Vagina (tissue), 2 donors: ENCODE results near the gene AGAP5. TPM values are rescaled to one million over a fixed set of nuclear protein-coding genes. Genes with fewer than 3 reads are reported as not detected.
A peak's percentile ranks its signal among the peaks of the same experiment; 100 is the strongest.

ENCODE experiments used
- DNase-seq, 2 donors: peaks; one replicate each; pipeline ENCODE4 v3.0.0-alpha.2; 2017; ENCODE audit errors: extremely low spot score in 2 of 2
- H3K27ac ChIP-seq: fragments of 200-600 bp; sonication (generic); one replicate; pipeline ENCODE4 v1.5.1; 2019
- H3K27me3 ChIP-seq: fragments of 200-600 bp; sonication (generic); one replicate; pipeline ENCODE4 v1.5.1; 2019
- H3K36me3 ChIP-seq, 2 donors: fragments of 200-600 bp; sonication (generic); one replicate each; pipeline ENCODE4 v1.5.1; 2017 to 2019
- H3K4me1 ChIP-seq: fragments of 200-600 bp; sonication (generic); one replicate; pipeline ENCODE4 v1.5.1; 2019
- H3K4me3 ChIP-seq, 2 donors: fragments of 200-600 bp; sonication (generic); 1 replicate in 1 of 2; 2 replicates in 1 of 2; pipeline ENCODE4 v1.5.1; 2016 to 2019
- H3K9me3 ChIP-seq: fragments of 200-600 bp; sonication (generic); one replicate; pipeline ENCODE4 v1.5.1; 2019
- CTCF ChIP-seq, 3 experiments: fragments of 450-650 bp in 2 of 3; fragments of 200-600 bp in 1 of 3; sonication (generic) in 1 of 3; IDR thresholded peaks; one replicate each; pipeline ENCODE4 v1.5.1; 2017 to 2019; ENCODE audit warnings: antibody characterized with exemption in 3 of 3, mild to moderate bottlenecking in 2 of 3, moderate library complexity in 2 of 3
- POLR2A ChIP-seq, 2 donors: fragments of 450-650 bp; IDR thresholded peaks; one replicate each; pipeline ENCODE4 v1.6.1; 2017; ENCODE audit warnings: antibody characterized with exemption in 2 of 2, mild to moderate bottlenecking in 2 of 2, moderate library complexity in 2 of 2
- POLR2AphosphoS5 ChIP-seq, 2 donors: sonication (generic); formaldehyde crosslinking; IDR thresholded peaks; one replicate each; pipeline ENCODE4 v1.9.0; 2017; ENCODE audit warnings: antibody characterized with exemption in 2 of 2, mild to moderate bottlenecking in 2 of 2, low read depth in 1 of 2; ENCODE audit not compliant: insufficient read depth in 1 of 2
- intact Hi-C: fragments of 100-400 bp; cut with DNase I; formaldehyde crosslinking; loops from one replicate; pipeline ENCODE4 v1.15.1; 2023
- total RNA-seq: library from RNA; depleted of rRNA; stranded (reverse); fragments of >200 nt; gene quantifications from one replicate; pipeline ENCODE4 v1.2.3, GENCODE V29; 2016

Gene AGAP5
- total RNA-seq, 1 donor from 2014 or later = 5.4 TPM

GRCh38 chr10:73646598-73647041, 51.3 kb downstream of the AGAP5 start:
- no peak for DNase-seq
- H3K36me3 ChIP-seq = no peaks in the 10 kb centered on the region
- intact Hi-C loops = no loop called here
- peaks cover 19% of the 10 kb centered on the region for H3K4me1 ChIP-seq
- H3K27me3 ChIP-seq = no peaks in the 10 kb centered on the region
- TF ChIP-seq CTCF (IDR thresholded peaks at IDR 0.05) (no peak), POLR2AphosphoS5 (IDR thresholded peaks at IDR 0.05; ENCODE audit: insufficient read depth in 1 of 2, low read depth in 1 of 2) (no peak), POLR2A (IDR thresholded peaks at IDR 0.05) (no peak)
- peak overlapping the region in 1 of 2 donors; percentile 74 for H3K4me3 ChIP-seq
- no peak overlapping the region for H3K27ac ChIP-seq
- H3K9me3 ChIP-seq = no peaks in the 10 kb centered on the region

GRCh38 chr10:73645251-73645650, 52.7 kb downstream of the AGAP5 start:
- no peak overlapping the region for H3K4me3 ChIP-seq
- TF ChIP-seq CTCF (IDR thresholded peaks at IDR 0.05) = no peak
- no peak for TF ChIP-seq POLR2AphosphoS5 (IDR thresholded peaks at IDR 0.05; ENCODE audit: insufficient read depth in 1 of 2, low read depth in 1 of 2)
- no peak overlapping the region for H3K27ac ChIP-seq
- no peak for DNase-seq
- H3K27me3 ChIP-seq = no peaks in the 10 kb centered on the region
- H3K9me3 ChIP-seq = no peaks in the 10 kb centered on the region
- no peaks in the 10 kb centered on the region for H3K36me3 ChIP-seq
- intact Hi-C loops = no loop called here
- H3K4me1 ChIP-seq = peaks cover 19% of the 10 kb centered on the region

- DNase-seq = no peak
- no peak overlapping the region for H3K27ac ChIP-seq
- no peaks in the 10 kb centered on the region for H3K36me3 ChIP-seq
- no peaks in the 10 kb centered on the region for H3K9me3 ChIP-seq
- no peaks in the 10 kb centered on the region for H3K27me3 ChIP-seq
- H3K4me1 ChIP-seq = peaks cover 19% of the 10 kb centered on the region
- intact Hi-C loops = no loop called here
- H3K4me3 ChIP-seq = no peak overlapping the region
- TF ChIP-seq CTCF (IDR thresholded peaks at IDR 0.05) = no peak
- no peak for TF ChIP-seq POLR2AphosphoS5 (IDR thresholded peaks at IDR 0.05; ENCODE audit: insufficient read depth in 1 of 2, low read depth in 1 of 2)
- no peak for TF ChIP-seq POLR2A (IDR thresholded peaks at IDR 0.05)
Measured at GRCh38 chr10:73644767-73645166, 53.1 kb downstream of the AGAP5 start.

GRCh38 chr10:73644015-73644743, 53.7 kb downstream of the AGAP5 start:
- no peak overlapping the region for H3K4me3 ChIP-seq
- no peaks in the 10 kb centered on the region for H3K9me3 ChIP-seq
- no peak overlapping the region for H3K27ac ChIP-seq
- no peaks in the 10 kb centered on the region for H3K36me3 ChIP-seq
- intact Hi-C loops = no loop called here
- H3K27me3 ChIP-seq = no peaks in the 10 kb centered on the region
- peaks cover 19% of the 10 kb centered on the region for H3K4me1 ChIP-seq
- TF ChIP-seq POLR2AphosphoS5 (IDR thresholded peaks at IDR 0.05; ENCODE audit: insufficient read depth in 1 of 2, low read depth in 1 of 2) (no peak), CTCF (IDR thresholded peaks at IDR 0.05) (peak; percentile 90 to 98 (median 94))
- no peak for DNase-seq

GRCh38 chr10:73643362-73643761, 54.5 kb downstream of the AGAP5 start:
- peaks cover 13% of the 10 kb centered on the region for H3K4me1 ChIP-seq
- H3K4me3 ChIP-seq = no peak overlapping the region
- TF ChIP-seq POLR2A (IDR thresholded peaks at IDR 0.05) = no peak
- no peak for TF ChIP-seq POLR2AphosphoS5 (IDR thresholded peaks at IDR 0.05; ENCODE audit: insufficient read depth in 1 of 2, low read depth in 1 of 2)
- no peak for TF ChIP-seq CTCF (IDR thresholded peaks at IDR 0.05)
- intact Hi-C loops = loop anchor here (2.0 kb wide), 1 partner anchor 113 kb away; no protein-coding TSS in a partner anchor
- no peak overlapping the region for H3K27ac ChIP-seq
- no peak for DNase-seq
- no peaks in the 10 kb centered on the region for H3K9me3 ChIP-seq
- H3K27me3 ChIP-seq = no peaks in the 10 kb centered on the region
- H3K36me3 ChIP-seq = no peaks in the 10 kb centered on the region
